HepG2 (cell line): ENCODE results near the gene UCN. TPM values are rescaled to one million over a fixed set of nuclear protein-coding genes. Genes with fewer than 3 reads are reported as not detected.

Experiments
- ADNP ChIP-seq: sonication (generic); formaldehyde crosslinking; IDR thresholded peaks from 2 replicates; pipeline ENCODE4 v1.4.0; 2020; ENCODE audit warnings: missing genetic modification reagents
- CCAR2 ChIP-seq: fragments of 200-400 bp; formaldehyde crosslinking; optimal IDR thresholded peaks from 2 replicates; pipeline ENCODE3; 2018; ENCODE audit warnings: low read depth, mild to moderate bottlenecking, low read length, moderate library complexity
- HIVEP1 ChIP-seq: sonication (generic); formaldehyde crosslinking; IDR thresholded peaks from 2 replicates; pipeline ENCODE4 v1.4.0; 2020; ENCODE audit warnings: mild to moderate bottlenecking, missing genetic modification reagents
- HMGA1 ChIP-seq: sonication (generic); formaldehyde crosslinking; conservative IDR thresholded peaks from 2 replicates; pipeline ENCODE4 v1.4.0; 2020; ENCODE audit warnings: missing genetic modification reagents
- NFE2L2 ChIP-seq: fragments of 150-350 bp; IDR thresholded peaks from 2 replicates; pipeline ENCODE4 v1.6.1; 2014; ENCODE audit warnings: low read length
- POGZ ChIP-seq: sonication (generic); formaldehyde crosslinking; IDR thresholded peaks from 2 replicates; pipeline ENCODE4 v1.4.0; 2020; ENCODE audit warnings: mild to moderate bottlenecking, missing genetic modification reagents
- RARG ChIP-seq: sonication (generic); formaldehyde crosslinking; IDR thresholded peaks from 2 replicates; pipeline ENCODE4 v1.4.0; 2020; ENCODE audit warnings: low read depth, mild to moderate bottlenecking, missing genetic modification reagents
- RERE ChIP-seq: IDR thresholded peaks from 2 replicates; pipeline ENCODE4 v1.6.1; 2016; ENCODE audit warnings: low read depth, missing genetic modification reagents, missing compliant biosample characterization
- RNF219 ChIP-seq: sonication (generic); formaldehyde crosslinking; IDR thresholded peaks from 2 replicates; pipeline ENCODE4 v1.5.0; 2020; ENCODE audit warnings: mild to moderate bottlenecking, missing genetic modification reagents
- SIX4 ChIP-seq: sonication (generic); formaldehyde crosslinking; IDR thresholded peaks from 2 replicates; pipeline ENCODE4 v1.4.0; 2020; ENCODE audit warnings: missing genetic modification reagents
- SMYD3 ChIP-seq: sonication (generic); formaldehyde crosslinking; IDR thresholded peaks from 2 replicates; pipeline ENCODE4 v1.8.1; 2023; ENCODE audit warnings: mild to moderate bottlenecking, missing genetic modification reagents
- TBL1XR1 ChIP-seq: fragments of 150-350 bp; IDR thresholded peaks from 2 replicates; pipeline ENCODE4 v1.6.1; 2014; ENCODE audit warnings: borderline replicate concordance, low read length; ENCODE audit not compliant: partially characterized antibody
- TMF1 ChIP-seq: sonication (generic); formaldehyde crosslinking; IDR thresholded peaks from 2 replicates; pipeline ENCODE4 v1.8.1; 2022; ENCODE audit warnings: low read depth, missing genetic modification reagents
- TOE1 ChIP-seq: sonication (generic); formaldehyde crosslinking; IDR thresholded peaks from 2 replicates; pipeline ENCODE4 v1.4.0; 2020; ENCODE audit warnings: mild to moderate bottlenecking, missing genetic modification reagents
- ZEB1 ChIP-seq: IDR thresholded peaks from 2 replicates; pipeline ENCODE4 v1.6.1; 2012; ENCODE audit warnings: mild to moderate bottlenecking, low read depth, inconsistent platforms; ENCODE audit not compliant: insufficient replicate concordance
- ZKSCAN8 ChIP-seq: IDR thresholded peaks from 2 replicates; pipeline ENCODE4 v1.6.1; 2016; ENCODE audit warnings: borderline replicate concordance, missing genetic modification reagents, missing compliant biosample characterization
- ZNF264 ChIP-seq: sonication (generic); formaldehyde crosslinking; IDR thresholded peaks from 2 replicates; pipeline ENCODE4 v1.4.0; 2020; ENCODE audit warnings: missing genetic modification reagents
- ZNF747 ChIP-seq: sonication (generic); formaldehyde crosslinking; IDR thresholded peaks from 2 replicates; pipeline ENCODE4 v1.8.1; 2023; ENCODE audit warnings: missing genetic modification reagents, mild to moderate bottlenecking, borderline replicate concordance
- ZNF883 ChIP-seq: sonication (generic); formaldehyde crosslinking; IDR thresholded peaks from 2 replicates; pipeline ENCODE4 v1.5.1; 2020; ENCODE audit warnings: mild to moderate bottlenecking, missing genetic modification reagents; ENCODE audit errors: not compliant biosample characterization
- ZSCAN29 ChIP-seq: sonication (generic); formaldehyde crosslinking; conservative IDR thresholded peaks from 2 replicates; pipeline ENCODE4 v1.4.0; 2020; ENCODE audit warnings: mild to moderate bottlenecking, missing genetic modification reagents
- ZSCAN31 ChIP-seq: sonication (generic); formaldehyde crosslinking; IDR thresholded peaks from 2 replicates; pipeline ENCODE4 v1.5.0; 2020; ENCODE audit warnings: low read depth, mild to moderate bottlenecking, missing genetic modification reagents
- polyA plus RNA-seq, 8 experiments: library from polyadenylated mRNA; depleted of rRNA in 3 of 8; stranded (reverse) in 7 of 8; unstranded in 1 of 8; fragments of >200 nt; fragmentation: Illumina TruSeq in 4 of 8; extraction: Trizol in 4 of 8; gene quantifications; 2 replicates each; pipeline versions ENCODE4 v1.2.1 to v1.2.3, GENCODE V29; 2011 to 2016; ENCODE audit warnings: low read depth in 4 of 8, missing spikeins in 1 of 8, mixed read lengths in 1 of 8; ENCODE audit not compliant: insufficient read depth in 1 of 8
- total RNA-seq, 5 experiments: library from RNA; depleted of rRNA; stranded (reverse); fragments of >200 nt; fragmentation: Illumina TruSeq; extraction: Trizol; gene quantifications; 2 replicates each; pipeline ENCODE4 v1.2.3, GENCODE V29; 2016; ENCODE audit warnings: low read depth in 1 of 5
- TF ChIP-seq, protein P1 (sequence below): sonication (generic); formaldehyde crosslinking; IDR thresholded peaks from 2 replicates; pipeline ENCODE4 v1.5.0; 2020; ENCODE audit warnings: missing genetic modification reagents

UCN gene
- total and polyA plus RNA-seq, 2 of the 13 experiments (the other 11 are each of a cell fraction or from before 2014, with no cell fraction given): 1.2 to 2.3 TPM

DNA sequence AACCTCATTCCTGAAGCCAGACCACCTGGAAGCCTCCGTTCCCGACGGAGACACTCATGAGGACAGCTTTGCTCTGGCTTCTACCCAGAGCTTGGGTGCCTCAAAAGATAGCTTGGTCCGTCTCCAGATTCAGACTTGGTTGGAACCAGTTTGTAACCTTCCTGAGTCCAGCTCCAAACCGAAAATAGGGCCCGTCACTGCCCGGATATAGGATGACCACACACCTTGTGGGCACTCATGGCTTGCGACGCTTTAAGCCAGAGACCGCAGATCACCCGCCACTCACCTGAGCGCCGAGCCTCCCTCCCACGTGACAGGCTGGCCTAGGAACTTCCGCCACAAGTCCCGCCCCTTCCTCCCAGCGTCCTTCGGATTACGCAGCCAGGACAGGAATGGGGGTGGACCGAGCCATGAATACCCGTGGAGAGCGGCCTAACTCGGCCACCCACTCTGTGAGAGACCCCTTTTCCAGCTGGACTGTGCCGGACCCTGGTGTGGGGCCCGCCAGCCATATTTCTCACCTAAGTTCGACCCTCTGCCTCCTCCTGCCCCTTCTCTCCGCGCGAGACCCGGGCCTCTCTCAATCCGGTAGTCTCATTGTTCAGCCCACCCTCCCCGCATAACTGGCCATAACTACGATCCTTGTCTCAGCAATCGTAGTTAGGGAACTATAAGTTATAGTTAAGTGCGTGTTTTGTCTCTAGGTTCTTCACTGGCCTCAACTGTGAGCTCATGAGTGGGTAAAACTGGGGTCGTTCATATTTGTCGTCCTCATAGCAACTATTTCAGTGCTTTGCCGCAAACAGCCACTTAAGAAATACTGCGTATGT is 14.7 kb upstream of the UCN start, which contains the start of gene MPV17 (continued):
- TF ChIP-seq TMF1 (CRISPR knock-in tag) (peak; percentile 96), ZSCAN31 (CRISPR knock-in tag) (peak; percentile 92), ZNF747 (peak; percentile 97), ZKSCAN8 (peak; percentile 65), ADNP (CRISPR knock-in tag) (no peak), ZNF264 (no peak; the same call in 1 of the 2 replicates), ZEB1 (no peak), HMGA1 (CRISPR knock-in tag) (no peak), RERE (CRISPR knock-in tag) (0 out of 2 replicates have a peak, but pooled peaks have one; percentile 67), NFE2L2 (no peak; the same call in 1 of the 2 replicates), ZNF883 (CRISPR knock-in tag) (peak; percentile 14), RARG (CRISPR knock-in tag) (no peak), HIVEP1 (CRISPR knock-in tag) (no peak; the same call in none of the 2 replicates), POGZ (peak; percentile 76), SIX4 (CRISPR knock-in tag) (peak; percentile 57), SMYD3 (CRISPR knock-in tag) (0 out of 2 replicates have a peak, but pooled peaks have one; percentile 96), RNF219 (peak; percentile 69; the same call in 1 of the 2 replicates), ZSCAN29 (0 out of 2 replicates have a peak, but pooled peaks have one; percentile 21), CCAR2 (peak; percentile 41), TBL1XR1 (no peak), TOE1 (CRISPR knock-in tag) (no peak)
- TF ChIP-seq, protein P1, sequence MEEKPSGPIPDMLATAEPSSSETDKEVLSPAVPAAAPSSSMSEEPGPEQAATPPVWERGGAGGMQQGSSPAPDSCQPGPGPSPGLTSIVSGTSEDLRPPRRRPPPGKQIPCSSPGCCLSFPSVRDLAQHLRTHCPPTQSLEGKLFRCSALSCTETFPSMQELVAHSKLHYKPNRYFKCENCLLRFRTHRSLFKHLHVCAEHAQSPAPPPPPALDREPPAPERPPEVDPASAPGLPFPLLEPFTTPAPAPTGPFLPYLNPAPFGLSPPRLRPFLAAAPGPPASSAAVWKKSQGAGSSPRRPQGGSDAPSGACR (CRISPR knock-in tag): peak; percentile 95
